HG03457 (cell line): ENCODE results near the gene KNDC1.

Source experiments
- ATAC-seq: cut with Tn5 transposase; IDR thresholded peaks from one replicate; pipeline ENCODE4 v1.9.1; 2021; ENCODE audit warnings: moderate number of reproducible peaks; ENCODE audit not compliant: unreplicated experiment

The KNDC1 gene

DNA sequence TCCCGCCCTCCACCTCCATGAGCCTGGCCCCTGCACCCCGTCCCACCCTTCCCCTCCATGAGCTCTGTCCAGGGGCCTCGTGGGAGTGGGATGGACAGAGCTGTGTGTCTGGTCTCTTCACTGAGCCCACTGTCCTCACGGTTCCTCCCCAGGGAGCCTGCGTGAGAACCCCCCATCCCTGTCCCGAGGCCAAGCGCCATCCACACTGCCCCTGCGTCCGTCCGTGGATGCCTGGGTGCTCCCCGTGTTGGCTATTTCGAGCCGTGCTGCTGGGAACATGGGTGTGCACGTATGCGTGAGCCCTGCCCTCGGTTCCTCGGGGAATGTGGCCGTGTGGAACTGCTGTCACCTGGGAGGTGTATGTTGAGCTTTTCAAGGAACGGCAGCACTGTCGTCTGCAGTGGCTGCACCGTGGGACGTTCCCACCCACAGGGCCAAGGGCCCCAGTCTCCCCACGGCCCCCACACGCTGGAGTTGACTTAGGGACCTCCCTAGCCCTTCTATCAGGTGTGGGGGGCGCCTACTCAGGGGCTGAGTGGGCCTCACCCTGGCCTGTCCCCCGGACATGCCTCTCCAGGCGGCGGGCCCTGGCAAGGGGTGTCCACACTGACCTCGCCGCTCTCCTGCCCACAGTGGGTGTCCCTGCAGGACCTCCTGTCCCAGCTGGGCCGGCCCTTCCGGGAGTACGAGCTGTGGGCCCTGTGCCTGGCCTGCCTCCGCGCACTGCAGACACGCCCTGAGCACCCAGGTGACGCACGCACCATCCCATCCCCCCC lies 28.1 kb downstream of the KNDC1 start:
- no peak for ATAC-seq

DNA sequence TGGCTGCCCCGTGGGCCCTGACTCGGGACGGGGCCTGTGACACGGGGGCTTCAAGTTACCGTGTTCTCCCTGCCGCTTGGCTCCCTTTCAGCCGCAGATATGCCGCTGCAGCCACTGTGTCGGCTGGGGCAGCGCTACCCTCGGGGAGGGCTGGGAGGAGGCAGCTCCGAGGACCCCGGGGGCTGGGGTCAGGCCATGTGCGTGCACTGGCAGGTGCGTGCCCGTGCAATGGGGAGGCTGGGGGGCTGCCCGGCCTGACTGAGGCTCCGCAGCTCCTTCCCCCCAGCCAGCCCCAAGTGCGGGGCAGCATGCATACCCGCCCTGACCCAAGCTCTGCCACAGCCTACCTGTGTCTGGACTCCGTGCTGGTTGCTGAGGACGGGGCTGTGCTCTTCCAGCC lies 29.2 kb downstream of the KNDC1 start:
- no peak for ATAC-seq

DNA sequence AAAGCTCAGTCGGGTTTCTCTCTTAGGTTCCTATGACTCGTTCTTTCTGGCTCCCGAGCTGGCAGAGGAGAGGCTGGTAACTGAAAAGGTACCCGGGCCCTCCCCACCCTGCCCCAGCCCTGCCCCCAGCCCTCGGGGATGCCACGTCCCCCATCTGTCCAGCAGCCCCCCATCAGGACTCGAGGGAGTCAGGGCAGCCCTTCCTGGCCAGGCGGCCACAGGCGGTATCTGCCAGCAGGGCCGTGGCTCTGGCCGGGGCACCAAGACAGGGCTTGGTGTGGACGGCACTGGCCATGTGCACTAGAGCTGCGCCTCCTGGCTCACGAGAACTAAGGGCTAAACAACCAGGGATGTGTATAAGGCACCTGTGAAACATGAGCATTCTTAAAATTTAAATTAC lies 29.7 kb downstream of the KNDC1 start:
- no peak for ATAC-seq

DNA sequence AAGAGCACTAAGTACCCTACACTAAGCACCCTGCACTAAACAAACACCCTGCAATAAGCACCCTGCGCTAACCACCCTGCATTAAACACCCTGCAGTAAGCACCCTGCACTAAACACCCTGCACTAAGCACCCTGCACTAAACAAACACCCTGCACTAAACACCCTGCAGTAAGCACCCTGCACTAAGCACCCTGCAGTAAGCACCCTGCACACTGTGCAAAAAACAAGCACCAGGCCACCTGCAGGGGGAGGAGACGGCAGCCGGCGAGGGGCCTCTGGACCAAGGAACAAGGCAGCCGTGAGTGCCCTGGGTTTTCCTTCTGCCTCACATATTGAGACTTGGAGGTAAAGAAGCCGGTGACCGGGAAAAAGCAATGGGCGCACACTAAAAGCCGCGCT lies 30.2 kb downstream of the KNDC1 start:
- no peak for ATAC-seq

DNA sequence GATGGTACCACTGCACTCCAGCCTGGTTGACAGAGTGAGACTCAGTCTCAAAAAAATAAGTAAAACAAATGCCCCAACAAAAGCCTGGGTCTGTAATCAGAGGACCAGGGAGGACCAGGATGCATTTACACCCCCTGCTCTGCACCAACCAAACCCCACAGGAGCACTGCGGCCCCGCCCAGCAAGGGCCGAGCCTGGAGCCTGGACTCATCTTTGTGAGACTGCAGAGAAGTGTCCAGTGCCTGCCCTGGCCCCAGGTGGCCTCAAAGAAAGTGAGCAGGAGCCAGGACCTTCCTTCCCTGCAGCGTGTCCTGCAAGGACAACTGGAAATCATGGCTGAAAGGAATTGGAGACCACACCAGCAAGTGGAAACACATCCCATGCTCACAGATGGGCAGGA lies 31.6 kb downstream of the KNDC1 start:
- ATAC-seq, result no peak

DNA sequence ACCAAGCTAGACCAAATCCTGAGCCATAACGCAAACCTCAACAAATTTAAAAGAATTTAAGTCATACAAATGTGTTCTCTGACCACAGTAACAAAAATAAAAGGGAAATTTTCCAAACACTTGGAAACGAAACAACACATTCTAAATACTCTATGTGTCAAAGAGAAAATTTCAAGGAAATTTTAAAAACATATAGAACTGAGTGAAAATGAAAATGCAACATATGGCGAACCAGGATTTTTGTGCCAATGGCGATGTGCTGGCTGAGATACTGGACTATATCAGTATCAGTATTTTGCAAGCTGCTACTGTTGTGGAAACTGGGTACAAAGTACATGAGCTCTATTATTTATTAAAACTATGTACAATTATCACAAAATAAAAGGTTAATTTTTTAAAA lies 34.1 kb downstream of the KNDC1 start:
- no peak for ATAC-seq

DNA sequence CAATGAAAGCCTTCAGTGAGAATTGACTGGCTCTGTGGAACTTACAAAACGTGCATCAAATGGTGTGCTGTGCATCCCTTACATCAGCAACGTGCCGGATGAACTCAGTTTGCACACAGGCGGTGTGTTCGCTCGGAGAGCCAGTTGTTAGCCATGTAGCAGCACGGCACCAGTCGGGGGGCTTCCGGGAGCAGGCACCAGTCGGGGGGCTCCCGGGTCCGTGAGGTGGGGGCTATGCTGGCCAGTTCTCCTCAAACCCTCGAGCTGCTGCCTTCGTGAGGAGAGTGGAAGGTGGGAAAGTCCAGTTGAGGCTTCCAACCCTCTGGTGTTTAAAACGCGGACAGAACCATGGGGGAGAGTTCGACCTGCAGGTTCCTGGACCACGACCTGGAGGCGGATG lies 35.1 kb downstream of the KNDC1 start:
- no peak for ATAC-seq

DNA sequence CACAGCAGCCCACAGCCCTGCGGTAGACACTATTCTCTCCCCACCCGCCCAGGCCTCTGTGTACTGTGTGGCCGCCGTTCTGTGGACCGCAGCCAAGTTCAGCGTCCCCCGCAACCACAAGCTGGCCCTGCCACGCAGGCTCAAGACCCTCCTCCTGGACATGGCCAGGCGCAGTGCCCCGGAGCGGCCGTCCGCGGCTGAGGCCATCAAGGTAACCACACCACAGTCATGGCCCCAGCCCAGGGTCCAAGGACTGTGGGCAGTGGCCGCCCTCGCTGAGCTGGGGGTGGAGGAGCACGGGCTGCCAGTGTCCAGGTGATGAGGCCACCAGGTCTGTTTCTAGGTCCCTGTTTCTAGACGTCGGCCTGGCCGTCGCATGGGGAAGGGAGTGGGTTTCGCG lies 35.6 kb downstream of the KNDC1 start:
- no peak for ATAC-seq

DNA sequence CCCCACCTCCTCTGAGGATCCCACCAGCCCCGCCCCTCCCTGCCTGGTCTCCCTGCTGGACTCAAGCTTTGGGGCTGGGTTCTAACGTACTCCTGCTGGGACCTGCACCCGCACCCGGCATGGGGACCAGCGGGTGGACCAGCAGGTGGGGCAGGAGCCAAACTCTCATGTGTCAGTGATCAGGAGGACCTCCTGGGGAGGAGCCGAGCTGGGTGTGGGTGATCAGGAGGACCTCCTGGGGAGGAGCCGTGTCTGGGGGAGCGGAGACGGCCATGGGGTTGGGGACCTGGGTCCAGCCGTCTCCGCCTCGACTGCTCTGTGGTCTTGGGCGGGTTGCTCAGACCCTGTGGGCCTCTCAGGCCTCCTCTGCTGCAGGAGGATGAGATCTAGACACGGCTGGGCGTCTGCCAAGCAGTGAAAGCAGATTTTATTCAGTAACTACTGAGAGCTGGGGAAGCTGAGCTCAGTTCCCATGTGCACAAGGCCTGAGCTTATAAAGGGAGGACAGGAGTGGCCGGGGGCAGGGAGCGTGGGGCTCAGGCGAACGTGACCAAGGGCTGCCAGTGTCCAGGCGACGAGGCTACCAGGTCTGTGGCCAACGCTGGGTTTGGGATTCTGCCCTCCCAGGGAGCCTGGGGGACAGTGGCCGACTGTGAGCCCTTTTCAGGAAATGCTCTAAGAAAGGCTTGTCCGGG lies 36.3 kb downstream of the KNDC1 start:
- ATAC-seq, result no peak

DNA sequence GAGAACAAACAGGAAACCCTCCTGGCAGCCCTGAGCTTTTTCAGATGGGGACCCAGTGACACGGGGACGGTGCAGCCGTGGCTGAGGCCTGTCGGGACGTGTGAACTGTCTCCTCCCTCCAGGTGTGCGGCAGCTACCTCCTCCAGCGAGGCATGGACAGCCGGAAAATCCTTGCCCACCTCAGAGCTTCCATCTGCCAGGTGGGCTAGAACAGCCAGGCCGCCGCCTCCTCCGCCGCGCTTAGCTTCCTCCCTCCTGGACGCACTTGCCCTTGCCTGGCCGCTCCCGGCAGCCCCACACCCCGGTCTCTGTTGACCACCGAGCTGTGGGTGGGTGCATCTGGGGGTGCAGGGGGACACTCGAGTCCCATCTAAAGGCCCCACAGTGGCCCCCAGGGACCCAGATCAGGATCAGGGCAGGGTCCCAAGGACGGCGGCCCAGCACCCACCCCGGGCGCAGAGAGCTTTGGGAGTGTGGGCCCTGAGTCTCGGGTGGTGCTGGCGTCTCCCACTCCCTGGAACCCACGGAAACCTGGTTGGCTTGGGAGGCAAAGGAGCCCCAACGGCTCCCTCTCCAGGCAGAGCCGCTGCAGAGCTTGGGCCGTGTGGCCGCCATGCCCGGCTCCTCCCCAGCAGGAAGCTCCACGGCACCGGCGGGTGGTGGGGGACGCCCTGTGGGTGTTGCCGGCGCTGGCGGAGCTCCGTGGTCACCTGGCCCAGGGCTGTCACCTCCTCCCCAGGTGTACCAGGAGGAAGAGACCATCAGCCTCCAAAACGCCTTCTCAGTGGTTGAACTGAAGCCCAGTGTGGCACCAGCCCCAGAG lies 37.1 kb downstream of the KNDC1 start:
- ATAC-seq, result no peak

DNA sequence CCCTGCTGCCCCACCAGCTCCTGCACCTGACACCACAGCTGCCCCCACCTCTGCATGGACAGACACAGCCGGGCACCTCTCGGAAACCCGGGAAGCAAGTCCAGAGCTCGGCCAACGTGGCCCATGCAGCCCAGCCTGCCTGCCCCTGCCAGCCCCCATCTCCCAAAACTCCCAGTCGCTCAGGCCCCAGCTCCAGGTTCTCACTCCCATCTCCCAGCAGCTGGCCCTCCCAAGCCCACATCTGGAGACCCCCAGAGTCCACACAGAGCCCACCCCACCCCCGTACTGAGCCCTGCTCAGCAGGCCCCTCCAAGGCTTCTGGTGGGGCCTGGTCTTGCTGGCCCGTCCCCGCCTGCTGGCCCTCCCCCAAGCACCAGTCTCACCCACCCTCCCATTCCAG lies 37.8 kb downstream of the KNDC1 start:
- ATAC-seq, result no peak

DNA sequence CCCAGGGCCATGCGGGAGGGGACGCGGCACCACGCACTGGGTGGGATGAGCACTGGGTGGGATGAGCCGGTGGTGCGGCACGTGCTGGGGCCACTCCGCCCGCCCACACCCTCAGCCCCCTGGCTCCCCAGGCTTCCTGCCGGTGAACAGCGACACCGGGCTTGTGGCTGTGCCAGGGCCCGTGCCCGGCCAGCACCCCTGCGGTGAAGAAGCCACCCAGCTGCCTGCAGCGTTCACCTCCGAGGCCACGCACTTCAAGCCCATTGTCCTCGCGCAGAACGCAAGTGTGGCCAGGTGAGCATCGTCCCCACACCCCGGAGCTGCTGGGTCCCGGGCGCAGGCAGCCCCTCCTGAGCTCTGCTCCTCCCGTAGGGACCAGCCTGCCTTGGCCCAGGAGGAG lies 38.2 kb downstream of the KNDC1 start:
- no peak for ATAC-seq

DNA sequence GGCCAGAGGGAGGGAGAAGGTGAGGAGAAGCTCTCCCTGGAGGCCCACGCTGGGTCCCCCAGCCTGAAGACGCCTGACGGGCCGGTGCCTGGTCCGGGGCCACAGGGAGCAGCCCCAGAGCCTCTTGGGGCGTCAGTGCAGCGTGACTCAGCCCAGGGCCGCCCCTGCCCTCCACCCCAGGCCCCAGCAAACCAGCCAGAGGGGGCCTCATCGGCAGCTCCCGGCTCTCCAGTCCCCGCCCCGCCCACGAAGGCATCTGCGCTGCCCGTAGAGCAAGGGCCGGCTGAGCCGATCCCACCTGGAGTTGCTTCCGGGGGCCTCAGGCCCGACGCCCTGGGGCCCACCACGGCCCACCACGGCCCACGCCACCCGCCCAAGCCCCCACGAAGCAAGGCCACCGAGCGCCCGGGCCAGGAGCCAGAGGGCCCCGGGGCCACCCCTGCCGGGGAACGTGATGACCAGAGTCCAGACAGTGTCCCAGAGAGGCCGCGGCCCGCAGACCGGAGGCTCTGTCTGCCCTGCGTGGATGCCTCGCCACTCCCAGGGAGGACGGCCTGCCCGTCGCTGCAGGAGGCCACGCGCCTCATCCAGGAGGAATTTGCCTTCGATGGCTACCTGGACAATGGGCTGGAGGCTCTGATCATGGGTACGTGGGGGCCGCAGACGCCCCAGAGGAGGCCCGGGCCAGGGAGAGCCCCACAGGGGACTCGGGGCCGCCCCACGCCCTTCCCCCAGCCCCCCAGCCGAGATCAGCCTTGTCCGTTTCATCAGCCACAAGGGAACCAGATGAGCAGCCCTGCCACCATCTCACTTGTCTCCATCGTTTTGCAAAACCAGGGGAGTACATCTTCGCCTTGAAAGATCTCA lies 38.8 kb downstream of the KNDC1 start:
- ATAC-seq, result no peak

DNA sequence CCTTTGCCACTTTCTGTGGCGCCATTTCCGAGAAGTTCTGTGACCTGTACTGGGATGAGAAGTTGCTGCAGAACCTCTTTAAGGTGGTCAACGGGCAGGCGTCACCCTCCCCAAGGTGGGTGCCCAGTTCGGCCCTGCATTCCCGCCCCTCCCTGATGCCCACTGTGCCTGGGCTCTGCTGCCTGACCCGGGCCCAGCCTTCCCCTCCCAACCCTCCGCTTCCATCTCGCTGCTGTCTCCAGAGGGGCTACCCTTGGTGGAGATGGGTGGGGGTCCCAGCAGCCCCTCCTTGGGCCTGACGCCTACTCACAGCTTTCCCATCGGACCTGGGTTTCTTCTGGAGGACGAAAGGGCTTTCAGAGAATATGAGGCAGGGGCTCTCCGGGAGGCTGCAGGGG lies 39.5 kb downstream of the KNDC1 start:
- ATAC-seq, result no peak

DNA sequence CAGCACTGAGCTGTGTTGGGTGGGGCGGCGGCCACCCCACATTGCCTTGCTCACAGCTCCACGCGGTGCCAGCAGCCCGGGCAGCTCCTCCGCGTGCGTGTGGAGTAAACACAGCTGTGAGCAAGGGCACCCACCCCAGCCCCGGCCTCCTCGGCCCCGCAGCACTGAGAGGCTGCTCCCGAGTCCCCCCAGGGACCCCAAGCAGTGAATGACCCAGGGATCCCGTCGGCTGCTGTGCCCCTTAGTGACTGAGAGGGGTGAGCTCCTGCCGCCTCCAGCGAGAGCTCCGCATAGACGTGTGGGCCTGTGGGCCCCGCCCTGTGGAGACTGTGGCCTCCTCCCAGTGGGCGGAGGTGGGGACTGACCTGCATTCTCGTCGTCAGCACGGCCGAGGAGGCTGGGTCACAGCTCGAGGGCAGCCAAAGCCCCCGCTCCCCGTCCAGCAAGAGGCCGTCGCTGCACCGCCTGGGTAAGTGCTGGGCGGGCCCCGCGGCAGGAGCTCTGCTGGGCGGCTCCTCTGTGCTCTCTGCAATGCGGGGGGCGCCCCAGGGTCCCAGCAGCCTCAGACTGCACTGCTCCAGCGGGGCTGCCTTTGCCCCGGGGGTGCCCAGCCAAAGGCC lies 40.1 kb downstream of the KNDC1 start:
- ATAC-seq, result no peak

DNA sequence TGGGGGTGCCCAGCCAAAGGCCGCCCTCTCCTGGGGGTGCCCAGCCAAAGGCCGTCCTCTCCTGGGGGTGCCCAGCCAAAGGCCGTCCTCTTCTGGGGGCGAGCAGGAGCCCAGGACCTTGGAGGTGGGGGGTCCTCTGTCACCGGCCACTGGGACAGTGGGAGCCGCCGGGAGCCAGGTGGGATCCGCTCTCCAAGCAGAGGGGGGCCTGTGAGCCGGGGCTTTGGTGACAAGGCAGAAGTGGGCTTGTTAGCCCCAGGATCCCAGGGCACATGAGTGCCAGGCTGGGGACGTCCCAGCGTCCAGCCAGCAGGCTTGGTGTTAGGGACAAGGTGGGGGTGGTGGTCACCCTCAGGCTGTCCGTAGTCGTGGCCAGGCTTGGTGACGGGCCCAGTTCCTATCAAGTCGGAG lies 40.6 kb downstream of the KNDC1 start:
- no peak for ATAC-seq

DNA sequence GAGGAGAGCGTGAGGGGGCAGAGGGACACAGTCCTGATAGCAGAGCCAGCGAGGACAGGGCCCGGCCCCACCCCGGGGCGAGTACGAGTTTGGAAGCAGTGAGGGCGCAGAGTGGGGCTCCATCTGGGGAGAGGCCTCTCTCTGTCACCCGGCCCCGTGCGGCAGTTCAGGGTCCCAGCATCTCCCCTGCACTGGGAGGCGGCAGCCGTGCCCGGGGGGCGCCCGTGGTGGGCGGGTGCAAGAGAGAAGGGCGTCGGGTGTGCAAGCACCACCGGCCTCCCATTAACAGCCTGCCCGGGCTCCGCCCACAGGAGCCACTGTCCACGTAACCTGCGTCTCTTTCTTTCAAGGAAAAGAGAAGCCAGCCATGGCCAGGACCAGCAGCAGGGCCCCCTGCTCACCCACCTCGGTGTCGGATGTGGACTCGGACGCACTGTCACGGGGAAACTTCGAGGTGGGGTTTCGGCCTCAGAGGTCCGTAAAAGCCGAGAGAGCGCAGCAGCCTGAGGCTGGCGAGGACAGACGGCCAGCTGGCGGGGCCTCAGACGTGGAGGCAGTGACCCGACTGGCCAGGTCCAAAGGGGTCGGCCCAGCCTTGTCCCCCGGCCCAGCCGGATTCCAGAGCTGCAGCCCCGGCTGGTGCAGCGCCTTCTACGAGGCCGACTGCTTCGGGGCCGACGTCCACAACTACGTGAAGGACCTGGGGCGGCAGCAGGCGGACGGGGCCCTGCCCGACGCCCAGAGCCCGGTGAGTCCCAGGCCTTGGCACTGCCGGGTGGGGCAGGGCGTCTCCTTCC lies 41.3 kb downstream of the KNDC1 start:
- ATAC-seq, result no peak

DNA sequence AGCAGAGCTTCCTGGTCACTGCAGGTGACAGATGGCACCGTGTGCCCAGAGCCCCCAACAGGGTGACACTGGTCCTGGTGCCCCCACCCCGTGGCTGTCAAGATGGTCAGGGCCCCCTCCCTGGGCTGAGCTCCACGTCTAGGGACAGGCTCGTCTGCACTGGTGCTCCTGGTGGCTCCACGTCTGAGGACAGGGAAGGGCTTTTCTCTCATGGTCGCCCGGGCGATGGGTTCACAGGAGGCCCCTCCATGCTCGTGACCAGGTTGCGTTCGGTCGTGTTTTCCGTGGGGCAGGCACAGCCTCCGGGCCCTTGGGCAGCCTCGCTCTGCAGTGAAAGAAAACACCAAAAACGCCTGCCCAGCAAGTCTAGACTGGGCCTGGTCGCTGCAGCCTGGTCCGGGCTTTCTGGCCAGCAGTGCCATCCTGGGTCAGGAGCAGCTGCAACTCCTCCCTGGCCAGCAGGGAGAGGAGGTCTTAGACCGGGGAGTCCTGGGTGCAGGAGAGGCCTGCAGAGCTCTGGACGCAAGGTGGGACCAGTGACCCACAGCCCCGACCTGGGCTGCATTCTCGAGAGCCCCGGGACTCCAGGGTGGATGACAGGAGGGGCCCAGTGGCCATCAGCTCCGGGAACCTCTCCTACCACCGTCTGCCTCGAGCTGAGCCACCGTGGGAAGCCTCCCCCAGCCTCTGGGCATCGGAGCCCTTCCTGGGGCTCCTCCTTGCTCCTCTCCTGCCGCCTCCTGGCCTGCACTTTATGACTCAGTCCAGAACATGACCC lies 42.1 kb downstream of the KNDC1 start:
- no peak for ATAC-seq
